Keratinocyte (primary cell): ENCODE results near the gene ATP10D. TPM values are rescaled to one million over a fixed set of nuclear protein-coding genes. Genes with fewer than 3 reads are reported as not detected.
A peak's percentile ranks its signal among the peaks of the same experiment; 100 is the strongest.

ENCODE experiments used
- DNase-seq: peaks from one replicate; pipeline ENCODE4 v3.0.0-alpha.2; 2011; ENCODE audit warnings: low read depth, missing footprints, low spot score
- FAIRE-seq: peaks from 2 replicates; lab custom pipeline; 2011; peaks lifted over from hg19 to GRCh38; lab: Jason Lieb, UNC
- H2AFZ ChIP-seq: 2 replicates; pipeline ENCODE4 v1.6.0; 2012; ENCODE audit warnings: low read length, control low read depth, inconsistent platforms; ENCODE audit not compliant: control insufficient read depth
- H3K27ac ChIP-seq: 2 replicates; pipeline ENCODE4 v1.5.1; 2011; ENCODE audit warnings: low read length; ENCODE audit not compliant: control insufficient read depth, insufficient read depth
- H3K27me3 ChIP-seq: 3 replicates; pipeline ENCODE4 v1.6.0; 2011; ENCODE audit warnings: low read length; ENCODE audit not compliant: control insufficient read depth, insufficient read depth; ENCODE audit errors: extremely low read depth
- H3K36me3 ChIP-seq, 2 experiments: 2 replicates in 1 of 2; 3 replicates in 1 of 2; pipeline ENCODE4 v1.5.1; 2011; ENCODE audit warnings: low read length in 2 of 2, mild to moderate bottlenecking in 1 of 2; ENCODE audit not compliant: control insufficient read depth in 2 of 2, insufficient read depth in 2 of 2; ENCODE audit errors: extremely low read depth in 1 of 2
- H3K4me1 ChIP-seq: 3 replicates; pipeline ENCODE4 v1.5.1; 2011; ENCODE audit warnings: low read length; ENCODE audit not compliant: control insufficient read depth, insufficient read depth; ENCODE audit errors: extremely low read depth
- H3K4me2 ChIP-seq: 3 replicates; pipeline ENCODE4 v1.6.0; 2011; ENCODE audit warnings: low read depth, low read length; ENCODE audit not compliant: control insufficient read depth, insufficient read depth; ENCODE audit errors: extremely low read depth
- H3K4me3 ChIP-seq, 3 experiments: fragments of 200-600 bp in 1 of 3; sonication (generic) in 1 of 3; 2 replicates in 2 of 3; 3 replicates in 1 of 3; pipeline ENCODE4 v1.5.1; 2011 to 2016; ENCODE audit warnings: low read length in 3 of 3, mild to moderate bottlenecking in 3 of 3, control low read depth in 2 of 3, inconsistent platforms in 1 of 3, low read depth in 1 of 3, mixed read lengths in 1 of 3, mixed run types in 1 of 3, moderate library complexity in 1 of 3; ENCODE audit not compliant: control insufficient read depth in 2 of 3, insufficient read depth in 2 of 3; ENCODE audit errors: extremely low read depth in 1 of 3
- H3K79me2 ChIP-seq: 2 replicates; pipeline ENCODE4 v1.6.0; 2012; ENCODE audit warnings: low read length; ENCODE audit not compliant: control insufficient read depth, insufficient read depth
- H3K9ac ChIP-seq: 3 replicates; pipeline ENCODE4 v1.6.0; 2011; ENCODE audit warnings: low read length; ENCODE audit not compliant: control insufficient read depth, insufficient read depth; ENCODE audit errors: extremely low read depth
- H3K9me1 ChIP-seq: 3 replicates; pipeline ENCODE4 v1.6.0; 2011; ENCODE audit warnings: low read length; ENCODE audit not compliant: control insufficient read depth, insufficient read depth; ENCODE audit errors: extremely low read depth
- H3K9me3 ChIP-seq: 2 replicates; pipeline ENCODE4 v1.5.1; 2012; ENCODE audit warnings: low read depth, low read length; ENCODE audit not compliant: control insufficient read depth
- H4K20me1 ChIP-seq: 3 replicates; pipeline ENCODE4 v1.6.0; 2011; ENCODE audit warnings: low read length; ENCODE audit not compliant: control insufficient read depth, insufficient read depth; ENCODE audit errors: extremely low read depth
- CTCF ChIP-seq, 3 experiments: IDR thresholded peaks in 1 of 3; conservative IDR thresholded peaks in 1 of 3; optimal IDR thresholded peaks in 1 of 3; 2 replicates in 2 of 3; 3 replicates in 1 of 3; pipeline versions ENCODE3 to v1.5.1; 2011; ENCODE audit warnings: low read length in 3 of 3, mild to moderate bottlenecking in 3 of 3, moderate library complexity in 2 of 3, control low read depth in 1 of 3, inconsistent platforms in 1 of 3; ENCODE audit not compliant: insufficient read depth in 2 of 3; ENCODE audit errors: extremely low read depth in 1 of 3
- EZH2 ChIP-seq: IDR thresholded peaks from one replicate; pipeline ENCODE4 v1.6.1; 2012; ENCODE audit warnings: inconsistent platforms, mild to moderate bottlenecking, low read length, moderate library complexity
- dilution Hi-C: fragments of 300-500 bp; cut with MboI; formaldehyde crosslinking; loops from one replicate; pipeline ENCODE4 v1.7.0; 2020; ENCODE audit warnings: low sequenced_read_pairs; ENCODE audit not compliant: extremely low pct_ligation_motif_present
- polyA plus RNA-seq, 5 experiments: library from polyadenylated mRNA; depleted of rRNA in 3 of 5; stranded (reverse) in 3 of 5; stranded (forward) in 1 of 5; unstranded in 1 of 5; fragments of >200 nt; gene quantifications; 1 replicate in 1 of 5; 2 replicates in 3 of 5; 3 replicates in 1 of 5; pipeline versions ENCODE4 v1.2.1 to v1.2.3, GENCODE V29; 2011 to 2012; ENCODE audit warnings: missing spikeins in 2 of 5, low read depth in 1 of 5, low replicate concordance in 1 of 5

Gene ATP10D
- polyA plus RNA-seq, 1 donor (not counting 4 experiments of a cell fraction or from before 2014, with no cell fraction given): 97.3 TPM

GRCh38 chr4:47531241-47531953, 46.3 kb downstream of the ATP10D start:
- Histone ChIP-seq H3K9ac (peak overlapping the region; percentile 42), H3K9me3 (peaks cover 6% of the 10 kb centered on the region), H3K9me1 (no peaks in the 10 kb centered on the region), H3K4me3 (peak overlapping the region in 2 of 3 experiments; percentile 35 to 41), H4K20me1 (no peaks in the 10 kb centered on the region), H3K4me2 (peak overlapping the region; percentile 67), H3K36me3 (peaks cover 4 to 11% of the 10 kb centered on the region in 2 experiments), H3K79me2 (peaks cover 15% of the 10 kb centered on the region), H2AFZ (no peak overlapping the region), H3K27ac (peak overlapping the region; percentile 80), H3K4me1 (peaks cover 54% of the 10 kb centered on the region), H3K27me3 (no peaks in the 10 kb centered on the region)
- TF ChIP-seq EZH2 (no peak), CTCF (optimal IDR thresholded peaks at IDR 0.05 in 1 of 3, IDR thresholded peaks at IDR 0.05 in 1 of 3, conservative IDR thresholded peaks at IDR 0.05 in 1 of 3; ENCODE audit: extremely low read depth in 1 of 3, insufficient read depth in 2 of 3, low read length in 3 of 3) (no peak)
- peak; percentile 79 for DNase-seq
- dilution Hi-C loops: no loop called here
- FAIRE-seq: peak; percentile 95

DNA sequence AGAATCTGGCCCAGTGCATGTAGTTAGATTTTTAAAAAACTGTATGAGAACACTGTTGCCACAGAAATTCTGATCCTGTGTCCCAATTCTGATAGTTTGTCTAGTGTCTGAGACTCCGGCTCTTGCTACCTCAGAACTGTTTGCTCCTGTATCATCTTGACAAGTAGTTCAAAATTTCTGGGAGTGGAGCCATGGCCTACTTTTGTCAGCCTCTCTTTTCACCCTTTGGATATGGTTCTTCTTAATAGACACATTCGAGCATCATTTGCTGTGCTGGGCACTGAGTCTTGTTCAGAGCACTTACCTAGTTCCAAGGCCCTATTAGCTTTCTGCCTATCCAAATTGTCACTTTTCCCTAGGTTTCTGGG, 46.9 kb downstream of the ATP10D start:
- dilution Hi-C loops: no loop called here
- Histone ChIP-seq H3K36me3 (peaks cover 4 to 11% of the 10 kb centered on the region in 2 experiments), H3K9me1 (no peaks in the 10 kb centered on the region), H3K4me3 (peak overlapping the region in 2 of 3 experiments; percentile 34 to 35), H3K27ac (peak overlapping the region; percentile 80), H3K27me3 (no peaks in the 10 kb centered on the region), H3K9ac (peak overlapping the region; percentile 42), H3K9me3 (peaks cover 6% of the 10 kb centered on the region), H3K4me1 (peaks cover 49% of the 10 kb centered on the region), H3K79me2 (peaks cover 15% of the 10 kb centered on the region), H4K20me1 (no peaks in the 10 kb centered on the region), H3K4me2 (peak overlapping the region; percentile 67), H2AFZ (no peak overlapping the region)
- DNase-seq (no peak), FAIRE-seq (no peak)
- no peak for TF ChIP-seq CTCF (optimal IDR thresholded peaks at IDR 0.05 in 1 of 3, IDR thresholded peaks at IDR 0.05 in 1 of 3, conservative IDR thresholded peaks at IDR 0.05 in 1 of 3; ENCODE audit: extremely low read depth in 1 of 3, insufficient read depth in 2 of 3, low read length in 3 of 3)
- TF ChIP-seq EZH2: no peak
